ENCODE data around the gene PLXDC2.

GRCh38 chr10:20108021-20108420, 291.8 kb downstream of the PLXDC2 start:
- TF ChIP-seq, protein P1, sequence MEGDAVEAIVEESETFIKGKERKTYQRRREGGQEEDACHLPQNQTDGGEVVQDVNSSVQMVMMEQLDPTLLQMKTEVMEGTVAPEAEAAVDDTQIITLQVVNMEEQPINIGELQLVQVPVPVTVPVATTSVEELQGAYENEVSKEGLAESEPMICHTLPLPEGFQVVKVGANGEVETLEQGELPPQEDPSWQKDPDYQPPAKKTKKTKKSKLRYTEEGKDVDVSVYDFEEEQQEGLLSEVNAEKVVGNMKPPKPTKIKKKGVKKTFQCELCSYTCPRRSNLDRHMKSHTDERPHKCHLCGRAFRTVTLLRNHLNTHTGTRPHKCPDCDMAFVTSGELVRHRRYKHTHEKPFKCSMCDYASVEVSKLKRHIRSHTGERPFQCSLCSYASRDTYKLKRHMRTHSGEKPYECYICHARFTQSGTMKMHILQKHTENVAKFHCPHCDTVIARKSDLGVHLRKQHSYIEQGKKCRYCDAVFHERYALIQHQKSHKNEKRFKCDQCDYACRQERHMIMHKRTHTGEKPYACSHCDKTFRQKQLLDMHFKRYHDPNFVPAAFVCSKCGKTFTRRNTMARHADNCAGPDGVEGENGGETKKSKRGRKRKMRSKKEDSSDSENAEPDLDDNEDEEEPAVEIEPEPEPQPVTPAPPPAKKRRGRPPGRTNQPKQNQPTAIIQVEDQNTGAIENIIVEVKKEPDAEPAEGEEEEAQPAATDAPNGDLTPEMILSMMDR (IDR thresholded peaks at IDR 0.05; ENCODE audit: borderline replicate concordance, extremely low read depth, low read length, poor library complexity, severe bottlenecking): no peak
- TF ChIP-seq EZH2 (IDR thresholded peaks at IDR 0.05; ENCODE audit: borderline replicate concordance, low read depth, low read length, severe bottlenecking): no peak

Data from DND-41 (cell line).